Ureter (tissue), 1 donor: ENCODE measurements around the gene ANKRD55. TPM values are rescaled to one million over a fixed set of nuclear protein-coding genes. Genes with fewer than 3 reads are reported as not detected.

Source experiments
- total RNA-seq: library from RNA; stranded (reverse); gene quantifications from one replicate; pipeline ENCODE4 v1.2.4, GENCODE V29; 2023
- donor health status: DM: yes; HTN: yes; CAD: no.

Gene ANKRD55
- total RNA-seq, 1 donor from 2014 or later, result 0.34 TPM

Other genes starting within 250 kb of the ANKRD55 start
- gene IL6ST, start 238.4 kb downstream of the ANKRD55 start, total RNA-seq, result 255 TPM